G401 (cell line): ENCODE measurements around the gene LRRC23. TPM values are rescaled to one million over a fixed set of nuclear protein-coding genes. Genes with fewer than 3 reads are reported as not detected.
A peak's percentile ranks its signal among the peaks of the same experiment; 100 is the strongest.

Source experiments
- DNase-seq: peaks from one replicate; pipeline ENCODE4 v3.0.0-alpha.2; 2015; ENCODE audit warnings: low spot score
- in situ Hi-C: cut with HindIII; loops from 2 replicates; pipeline ENCODE4 v1.10.0; 2016; ENCODE audit warnings: low sequenced_read_pairs, mixed read lengths
- total RNA-seq: library from RNA; depleted of rRNA; stranded (reverse); fragments of >200 nt; shearing (Covaris generic); gene quantifications from 2 replicates; pipeline ENCODE4 v1.2.3, GENCODE V29; 2014

The LRRC23 gene
- total RNA-seq, 1 experiment from 2014 or later = 7.0 TPM

DNA sequence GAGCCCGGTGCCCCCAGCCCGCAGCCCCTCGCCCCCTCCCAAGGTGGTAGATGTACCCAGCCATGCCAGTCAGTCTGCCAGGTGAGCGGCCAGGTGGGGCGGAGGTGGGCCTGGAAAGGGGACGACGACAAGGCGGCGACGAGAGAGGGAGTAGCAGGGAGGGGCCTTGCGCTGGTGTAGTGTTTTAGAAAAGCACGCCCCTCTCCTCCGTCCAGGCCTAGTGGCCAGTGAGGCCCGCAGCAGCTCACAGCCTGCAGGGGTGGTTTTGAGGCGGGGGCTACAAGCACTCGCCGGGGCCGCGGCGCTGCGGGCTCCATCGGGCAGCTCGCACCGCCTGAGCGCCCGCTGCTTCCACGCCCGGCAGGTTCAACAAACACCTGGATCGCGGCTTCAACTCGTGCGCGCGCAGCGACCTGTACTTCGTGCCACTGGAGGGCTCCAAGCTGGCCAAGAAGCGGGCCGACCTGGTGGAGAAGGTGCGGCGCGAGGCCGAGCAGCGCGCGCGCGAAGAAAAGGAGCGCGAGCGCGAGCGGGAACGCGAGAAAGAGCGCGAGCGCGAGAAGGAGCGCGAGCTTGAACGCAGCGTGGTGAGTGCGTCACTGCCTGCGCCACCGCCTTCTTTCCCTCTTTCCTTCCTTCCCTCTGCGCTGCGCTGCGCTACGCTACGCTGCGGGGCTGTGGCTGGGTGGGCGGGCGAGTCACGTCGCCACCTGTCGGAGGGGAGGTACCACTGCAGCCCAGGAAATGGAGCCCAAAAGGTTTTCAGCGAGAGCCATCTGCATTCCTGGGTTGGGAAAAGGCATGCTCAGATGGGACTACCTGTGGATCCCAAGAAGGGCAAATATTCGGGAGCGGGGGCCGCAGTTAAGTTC is 33.1 kb downstream of the LRRC23 start:
- DNase-seq = peak; percentile 97
- in situ Hi-C loops = no loop called here

DNA sequence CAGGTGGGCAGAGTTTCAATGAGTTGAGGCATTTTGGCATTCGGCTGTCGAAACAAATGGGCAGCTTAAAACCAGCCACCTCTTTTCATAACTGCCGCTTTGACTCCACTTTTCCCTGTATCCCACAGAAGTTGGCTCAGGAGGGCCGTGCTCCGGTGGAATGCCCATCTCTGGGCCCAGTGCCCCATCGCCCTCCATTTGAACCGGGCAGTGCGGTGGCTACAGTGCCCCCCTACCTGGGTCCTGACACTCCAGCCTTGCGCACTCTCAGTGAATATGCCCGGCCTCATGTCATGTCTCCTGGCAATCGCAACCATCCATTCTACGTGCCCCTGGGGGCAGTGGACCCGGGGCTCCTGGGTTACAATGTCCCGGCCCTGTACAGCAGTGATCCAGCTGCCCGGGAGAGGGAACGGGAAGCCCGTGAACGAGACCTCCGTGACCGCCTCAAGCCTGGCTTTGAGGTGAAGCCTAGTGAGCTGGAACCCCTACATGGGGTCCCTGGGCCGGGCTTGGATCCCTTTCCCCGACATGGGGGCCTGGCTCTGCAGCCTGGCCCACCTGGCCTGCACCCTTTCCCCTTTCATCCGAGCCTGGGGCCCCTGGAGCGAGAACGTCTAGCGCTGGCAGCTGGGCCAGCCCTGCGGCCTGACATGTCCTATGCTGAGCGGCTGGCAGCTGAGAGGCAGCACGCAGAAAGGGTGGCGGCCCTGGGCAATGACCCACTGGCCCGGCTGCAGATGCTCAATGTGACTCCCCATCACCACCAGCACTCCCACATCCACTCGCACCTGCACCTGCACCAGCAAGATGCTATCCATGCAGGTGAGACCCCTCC is 34.0 kb downstream of the LRRC23 start:
- in situ Hi-C loops = no loop called here
- no peak for DNase-seq

DNA sequence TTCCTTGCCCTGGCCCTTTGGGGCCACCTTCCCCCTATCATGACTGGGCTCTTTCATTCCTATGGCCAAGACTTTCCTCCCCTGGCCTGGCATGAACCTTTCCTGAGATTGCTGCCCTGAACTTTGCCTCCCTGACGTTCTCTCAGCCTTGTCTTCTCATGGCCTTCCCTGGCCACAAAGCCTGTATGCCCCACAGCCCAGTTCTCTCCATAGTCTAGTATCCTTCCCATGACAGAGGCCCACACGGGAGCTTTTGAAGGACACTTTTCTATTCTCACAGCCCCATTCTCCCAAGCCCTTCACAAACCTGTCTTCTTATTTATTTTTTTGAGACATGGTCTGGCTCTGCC is 34.5 kb downstream of the LRRC23 start:
- in situ Hi-C loops = no loop called here
- no peak for DNase-seq

DNA sequence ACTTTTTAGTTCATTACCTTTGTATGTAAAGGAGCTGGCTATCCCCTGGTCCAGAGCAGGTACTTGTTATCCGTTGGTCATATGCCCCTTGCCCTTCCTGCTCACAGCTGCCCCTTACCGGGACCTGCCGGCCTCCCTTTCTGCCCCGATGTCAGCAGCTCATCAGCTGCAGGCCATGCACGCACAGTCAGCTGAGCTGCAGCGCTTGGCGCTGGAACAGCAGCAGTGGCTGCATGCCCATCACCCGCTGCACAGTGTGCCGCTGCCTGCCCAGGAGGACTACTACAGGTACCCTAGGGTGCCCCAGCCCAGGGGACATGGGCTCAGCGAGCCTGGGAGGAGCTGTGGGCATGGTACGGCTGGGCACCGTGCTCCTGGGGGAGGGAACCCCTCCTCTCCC is 36.6 kb downstream of the LRRC23 start:
- in situ Hi-C loops = no loop called here
- DNase-seq = no peak

DNA sequence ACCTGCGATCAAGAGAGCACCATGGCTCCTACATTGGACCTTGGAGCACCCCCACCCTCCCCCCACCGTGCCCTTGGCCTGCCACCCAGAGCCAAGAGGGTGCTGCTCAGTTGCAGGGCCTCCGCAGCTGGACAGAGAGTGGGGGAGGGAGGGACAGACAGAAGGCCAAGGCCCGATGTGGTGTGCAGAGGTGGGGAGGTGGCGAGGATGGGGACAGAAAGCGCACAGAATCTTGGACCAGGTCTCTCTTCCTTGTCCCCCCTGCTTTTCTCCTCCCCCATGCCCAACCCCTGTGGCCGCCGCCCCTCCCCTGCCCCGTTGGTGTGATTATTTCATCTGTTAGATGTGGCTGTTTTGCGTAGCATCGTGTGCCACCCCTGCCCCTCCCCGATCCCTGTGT is 37.2 kb downstream of the LRRC23 start:
- no peak for DNase-seq

DNA sequence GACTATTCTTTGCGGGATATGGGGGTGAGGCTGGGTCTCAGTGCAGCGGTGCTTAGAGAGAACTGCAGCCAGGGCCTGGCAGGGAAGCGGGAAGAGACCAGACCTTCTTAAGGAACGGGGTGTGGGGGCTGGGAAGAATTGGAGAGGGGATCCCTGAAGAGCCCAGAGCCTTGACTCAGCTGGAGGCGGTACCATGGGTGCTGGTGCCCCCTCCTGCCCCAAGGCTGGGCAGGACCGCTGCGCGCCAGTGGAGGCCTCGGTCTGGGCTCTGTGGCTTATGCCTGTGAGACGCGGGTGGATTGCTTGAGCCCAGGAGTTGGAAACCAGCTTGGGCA is 37.7 kb downstream of the LRRC23 start:
- in situ Hi-C loops = no loop called here
- DNase-seq = no peak

More for the DNA sequence above, 37.2 kb downstream of the LRRC23 start:
- in situ Hi-C loops = no loop called here

DNA sequence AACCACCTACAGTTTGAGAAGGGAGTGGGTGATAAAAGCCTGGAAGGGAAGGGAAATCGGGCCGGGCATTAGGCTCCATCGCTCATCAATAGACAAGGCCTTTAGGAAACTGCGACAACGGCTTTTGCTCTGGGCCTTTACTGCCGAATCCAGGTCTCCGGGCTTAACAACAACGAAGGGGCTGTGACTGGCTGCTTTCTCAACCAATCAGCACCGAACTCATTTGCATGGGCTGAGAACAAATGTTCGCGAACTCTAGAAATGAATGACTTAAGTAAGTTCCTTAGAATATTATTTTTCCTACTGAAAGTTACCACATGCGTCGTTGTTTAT is 38.7 kb downstream of the LRRC23 start:
- in situ Hi-C loops = no loop called here
- DNase-seq = peak; percentile 98

DNA sequence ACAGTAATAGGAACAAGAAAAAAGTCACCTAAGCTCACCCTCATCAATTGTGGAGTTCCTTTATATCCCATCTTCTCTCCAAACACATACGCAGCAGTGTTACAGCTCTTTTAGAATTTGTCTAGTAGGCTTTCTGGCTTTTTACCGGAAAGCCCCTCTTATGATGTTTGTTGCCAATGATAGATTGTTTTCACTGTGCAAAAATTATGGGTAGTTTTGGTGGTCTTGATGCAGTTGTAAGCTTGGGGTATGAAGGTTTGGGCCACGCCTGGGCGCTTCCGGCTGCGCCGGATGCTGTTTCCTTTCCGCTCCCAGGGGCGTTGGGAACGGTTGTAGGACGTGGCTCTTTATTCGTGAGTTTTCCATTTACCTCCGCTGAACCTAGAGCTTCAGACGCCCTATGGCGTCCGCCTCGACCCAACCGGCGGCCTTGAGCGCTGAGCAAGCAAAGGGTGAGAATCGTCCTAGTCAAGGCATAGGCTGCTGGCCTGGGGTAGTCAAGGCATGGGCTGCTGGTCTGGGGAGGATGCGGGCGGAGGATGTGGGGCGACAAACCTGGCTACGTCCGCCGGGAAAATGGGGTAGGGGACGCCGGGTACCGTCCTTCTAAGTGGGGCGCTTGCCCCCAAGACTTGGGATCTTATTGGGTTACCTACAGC is 39.2 kb downstream of the LRRC23 start, which contains the start of the genes C12orf57 and RNU7-1:
C12orf57 (plus strand) TSS at position 301 of the 659 bp plus-strand sequence; CDS start at position 401, 100 bp downstream.
RNU7-1 (plus strand) TSS at position 95 of the 659 bp plus-strand sequence.
- in situ Hi-C loops = no loop called here
- peak; percentile 91 for DNase-seq

DNA sequence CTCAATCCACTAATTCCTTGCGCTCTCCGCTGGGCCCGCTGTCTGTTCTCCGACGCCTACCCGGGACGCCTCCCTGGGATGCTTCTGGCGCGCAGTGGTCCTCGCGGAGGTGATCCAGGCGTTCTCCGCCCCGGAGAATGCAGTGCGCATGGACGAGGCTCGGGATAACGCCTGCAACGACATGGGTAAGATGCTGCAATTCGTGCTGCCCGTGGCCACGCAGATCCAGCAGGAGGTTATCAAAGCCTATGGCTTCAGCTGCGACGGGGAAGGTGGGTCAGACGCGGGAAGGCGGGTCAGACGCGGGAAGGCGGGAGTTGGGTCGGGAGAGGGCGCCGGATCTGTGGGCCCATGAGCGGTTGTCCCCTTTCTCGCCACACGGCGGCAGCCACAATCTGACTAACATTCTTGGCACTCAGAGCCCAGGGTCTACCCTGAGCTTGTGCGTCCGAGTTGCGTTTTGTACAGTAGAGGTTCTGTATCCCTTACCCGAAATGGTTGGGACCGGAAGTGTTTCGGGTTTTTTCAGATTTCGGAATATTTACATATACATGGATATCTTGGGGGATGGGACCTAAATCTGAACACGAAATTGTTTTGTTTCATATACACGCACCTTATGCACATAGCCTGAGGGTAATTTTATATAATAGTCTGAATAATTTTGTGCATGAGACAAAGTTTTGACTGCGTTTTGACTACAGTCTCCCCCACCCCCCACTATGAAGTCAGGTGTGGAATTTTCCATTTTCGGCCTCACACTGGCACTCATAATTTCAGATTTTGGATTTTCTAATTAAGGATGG is 40.0 kb downstream of the LRRC23 start:
- DNase-seq = peak; percentile 96
- in situ Hi-C loops = no loop called here

DNA sequence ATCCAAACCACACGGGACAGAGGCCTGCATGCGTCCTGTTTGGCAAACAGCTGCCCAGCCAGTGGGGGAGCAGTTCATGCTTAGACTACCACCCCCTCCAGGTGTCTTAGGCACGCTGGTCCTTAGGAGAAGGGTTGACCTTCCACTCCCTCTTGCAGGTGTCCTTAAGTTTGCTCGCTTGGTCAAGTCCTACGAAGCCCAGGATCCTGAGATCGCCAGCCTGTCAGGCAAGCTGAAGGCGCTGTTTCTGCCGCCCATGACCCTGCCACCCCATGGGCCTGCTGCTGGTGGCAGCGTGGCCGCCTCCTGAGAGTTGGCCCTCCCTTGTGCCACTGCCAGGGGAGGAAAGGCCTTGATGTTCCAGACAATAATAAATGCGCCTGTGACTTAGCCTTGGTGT is 41.0 kb downstream of the LRRC23 start:
- in situ Hi-C loops = no loop called here
- DNase-seq = no peak

DNA sequence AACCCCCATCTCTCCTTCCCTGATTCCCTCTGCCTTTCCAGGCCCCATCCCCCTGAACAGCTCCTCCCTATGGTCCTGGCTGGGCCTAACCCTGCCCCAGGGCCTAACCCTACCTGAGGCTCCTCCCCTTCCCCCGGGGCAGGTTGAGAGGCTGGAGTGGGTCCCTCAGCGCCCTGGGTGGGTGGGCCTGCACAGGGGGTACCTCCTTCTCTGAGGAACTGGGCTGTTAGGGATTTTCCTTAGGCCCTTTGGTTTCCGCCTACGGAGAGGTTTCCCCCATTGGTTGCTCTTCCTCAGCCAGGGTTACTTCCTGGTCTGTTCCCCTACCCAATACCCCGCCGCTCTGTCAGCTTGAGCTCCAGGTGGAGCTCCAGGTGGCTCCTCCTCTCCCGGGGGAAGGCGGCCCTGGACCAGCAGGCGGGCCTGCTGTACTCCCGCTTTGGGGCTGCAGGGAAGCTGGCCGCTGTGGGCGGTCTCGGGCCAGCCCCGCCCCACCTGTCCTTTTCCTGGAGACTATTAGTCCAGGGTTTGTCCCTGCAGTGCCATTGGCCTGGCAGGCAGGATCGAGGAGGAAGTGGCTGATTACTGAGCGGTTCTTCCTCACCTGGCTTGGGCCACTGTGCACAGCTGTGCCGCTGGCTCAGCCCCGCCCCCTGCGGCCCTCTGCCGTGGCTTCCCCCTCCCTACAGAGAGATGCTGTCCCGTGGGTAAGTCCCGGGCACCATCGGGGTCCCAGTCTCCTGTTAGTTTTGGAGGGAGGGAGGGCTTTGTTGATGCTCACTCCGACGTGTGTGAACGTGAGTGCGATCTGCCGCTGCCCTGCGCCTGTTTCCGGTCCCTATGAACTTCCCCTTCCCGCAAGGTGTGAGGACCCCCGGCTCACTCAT is 41.7 kb downstream of the LRRC23 start:
- peak; percentile 79 for DNase-seq
- in situ Hi-C loops = no loop called here

DNA sequence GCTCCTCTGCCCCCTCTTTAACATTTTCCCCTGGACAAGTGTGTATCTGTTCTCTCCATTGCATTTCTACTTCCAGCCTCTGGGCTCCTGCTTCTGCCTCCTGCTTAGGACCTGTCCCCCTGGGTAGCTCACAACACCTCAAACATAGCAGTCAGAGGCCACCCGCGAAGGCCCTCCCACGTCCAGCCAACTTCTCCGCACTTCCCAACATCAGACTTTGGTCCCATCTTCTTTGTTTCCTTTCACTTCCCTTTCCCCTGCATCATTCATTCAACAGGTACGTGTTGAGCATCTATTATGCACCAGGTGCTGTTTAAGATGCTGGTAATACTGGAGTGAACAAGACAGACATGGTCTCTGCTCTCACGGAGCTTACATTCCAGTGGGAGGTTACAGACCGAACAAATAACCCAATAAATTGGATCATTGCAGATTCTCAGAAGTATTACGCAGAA is 42.3 kb downstream of the LRRC23 start:
- in situ Hi-C loops = no loop called here

DNA sequence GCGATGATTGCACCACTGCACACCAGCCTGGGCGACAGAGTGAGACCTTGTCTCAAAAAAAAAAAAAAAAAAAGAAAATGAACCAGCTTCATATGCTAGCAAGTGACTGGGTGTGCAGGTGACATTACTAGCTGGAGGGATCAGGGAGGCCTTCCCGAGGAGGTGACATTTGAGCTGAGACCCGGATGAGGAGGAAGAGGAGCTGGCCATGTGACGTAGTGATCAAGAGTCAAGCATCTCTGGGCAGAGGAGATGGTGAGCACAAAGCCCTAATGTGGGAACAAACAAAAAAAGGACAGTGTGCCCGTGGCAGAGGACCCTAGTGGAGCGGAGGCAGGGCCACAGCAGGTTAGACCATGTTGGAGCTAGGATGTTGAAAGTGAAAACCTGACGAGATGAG is 43.0 kb downstream of the LRRC23 start:
- in situ Hi-C loops = no loop called here
- no peak for DNase-seq

More for the DNA sequence above, 42.3 kb downstream of the LRRC23 start:
- no peak for DNase-seq

DNA sequence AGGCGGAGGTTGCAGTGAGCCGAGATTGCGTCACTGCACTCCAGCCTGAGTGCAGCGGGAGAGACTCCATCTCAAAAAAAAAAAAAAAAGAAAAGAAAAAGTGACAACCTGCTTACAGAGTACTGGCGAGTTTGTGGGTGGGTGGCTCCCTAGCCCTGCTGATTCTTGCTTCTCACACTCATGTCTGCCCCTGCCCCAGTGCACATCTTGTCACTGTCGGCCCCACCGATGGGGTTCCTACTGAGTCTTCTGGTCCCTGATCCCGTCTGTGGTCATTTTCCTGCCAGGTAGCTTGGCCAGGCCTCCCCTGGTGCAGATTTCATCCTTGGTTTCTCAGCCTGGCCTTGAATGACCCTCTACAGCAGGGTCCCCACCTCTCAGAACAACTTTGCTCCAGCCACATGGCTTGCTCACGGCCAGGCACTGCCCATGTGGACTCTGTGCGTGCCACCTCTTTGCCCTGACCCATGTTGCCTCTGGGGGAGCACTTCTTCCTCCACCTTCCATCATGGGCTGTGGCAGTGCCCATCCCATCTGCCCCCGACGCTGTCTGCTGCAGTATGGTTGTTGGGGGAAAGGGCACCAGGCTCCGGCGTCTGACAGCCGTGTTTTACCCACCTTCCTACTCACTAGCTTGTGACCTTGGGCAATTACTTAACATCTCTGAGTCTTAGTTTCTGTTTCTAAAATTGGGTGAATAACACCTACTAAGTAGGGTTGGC is 44.4 kb downstream of the LRRC23 start:
- in situ Hi-C loops = no loop called here

DNA sequence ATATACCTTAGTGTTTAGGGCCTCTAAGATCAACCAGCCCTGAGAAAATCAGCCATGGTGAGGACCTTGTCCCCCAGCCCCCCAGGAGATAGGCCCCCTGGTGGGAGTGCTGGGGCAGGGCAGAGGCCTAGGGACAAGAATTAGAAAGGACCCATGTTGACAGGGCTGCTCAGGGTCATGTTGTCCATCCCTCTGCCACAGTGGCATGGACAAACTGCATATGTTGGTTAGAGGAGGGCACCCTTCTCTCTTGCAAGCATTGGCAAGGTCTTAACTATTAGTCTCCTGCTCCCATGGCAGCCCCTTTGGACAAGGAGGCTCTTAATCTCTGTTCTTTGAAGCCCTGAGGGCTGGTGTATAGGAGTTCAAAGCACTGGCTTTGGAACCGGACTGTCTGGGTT is 45.8 kb downstream of the LRRC23 start:
- no peak for DNase-seq
- in situ Hi-C loops = no loop called here

More for the DNA sequence above, 44.4 kb downstream of the LRRC23 start:
- no peak for DNase-seq

DNA sequence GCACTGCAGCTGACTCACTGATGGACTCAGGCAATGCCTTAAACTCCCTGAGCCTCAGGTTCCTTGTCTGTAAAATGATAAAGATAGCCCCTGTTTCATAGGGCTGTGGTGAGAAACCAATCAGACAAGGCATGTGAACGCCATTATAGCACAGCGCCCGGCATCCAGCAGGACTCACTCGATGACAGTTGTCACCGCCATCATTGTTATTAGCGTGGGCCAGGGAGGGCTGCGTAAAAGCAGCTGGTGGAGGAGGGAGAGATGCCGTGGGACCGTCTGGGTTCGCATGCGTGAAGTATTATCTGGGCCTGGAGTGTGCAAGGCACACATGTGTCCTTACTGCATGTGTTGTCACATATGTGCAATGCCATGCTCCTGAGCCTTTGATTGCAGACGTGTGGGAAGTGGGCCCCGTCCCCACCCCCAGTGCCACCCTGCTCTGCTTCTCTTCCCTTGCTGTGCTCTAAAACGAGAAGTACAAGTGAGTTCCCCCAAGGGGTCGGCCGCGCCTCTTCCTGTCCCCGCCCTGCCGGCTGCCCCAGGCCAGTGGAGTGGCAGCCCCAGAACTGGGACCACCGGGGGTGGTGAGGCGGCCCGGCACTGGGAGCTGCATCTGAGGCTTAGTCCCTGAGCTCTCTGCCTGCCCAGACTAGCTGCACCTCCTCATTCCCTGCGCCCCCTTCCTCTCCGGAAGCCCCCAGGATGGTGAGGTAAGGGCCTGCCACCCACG is 46.4 kb downstream of the LRRC23 start, which contains the start of gene PTPN6:
PTPN6 (plus strand) TSS at position 546 of the 730 bp plus-strand sequence; CDS start at position 703, 157 bp downstream.
- DNase-seq = no peak
- in situ Hi-C loops = no loop called here
